Liver (tissue), 9 donors: Measurements from ENCODE around the gene FASN. TPM values are rescaled to one million over a fixed set of nuclear protein-coding genes. Genes with fewer than 3 reads are reported as not detected.

Experiments
- DNase-seq: peaks from one replicate; pipeline ENCODE4 v3.0.0-alpha.2; 2017; ENCODE audit warnings: low spot score
- H3K27ac ChIP-seq, 2 donors: one replicate each; pipeline ENCODE4 v1.7.0; 2013; ENCODE audit warnings: inconsistent platforms in 2 of 2, low read length in 2 of 2, control low read depth in 1 of 2, low read depth in 1 of 2, mild to moderate bottlenecking in 1 of 2
- H3K27me3 ChIP-seq, 4 donors: one replicate each; pipeline versions ENCODE4 v1.6.1 to v1.7.0; 2013; ENCODE audit warnings: low read length in 3 of 4, inconsistent platforms in 1 of 4, mild to moderate bottlenecking in 1 of 4, moderate library complexity in 1 of 4; ENCODE audit not compliant: control insufficient read depth in 4 of 4, insufficient read depth in 4 of 4
- H3K36me3 ChIP-seq, 4 donors: one replicate each; pipeline versions ENCODE4 v1.6.1 to v1.7.0; 2013; ENCODE audit warnings: low read length in 3 of 4, mild to moderate bottlenecking in 3 of 4, low read depth in 1 of 4, moderate library complexity in 1 of 4; ENCODE audit not compliant: control insufficient read depth in 4 of 4, insufficient read depth in 3 of 4
- H3K4me1 ChIP-seq, 4 donors: one replicate each; pipeline versions ENCODE4 v1.6.1 to v1.7.0; 2013; ENCODE audit warnings: low read length in 3 of 4, mild to moderate bottlenecking in 3 of 4, moderate library complexity in 1 of 4; ENCODE audit not compliant: control insufficient read depth in 4 of 4, insufficient read depth in 4 of 4
- H3K4me3 ChIP-seq, 3 donors: one replicate each; pipeline versions ENCODE4 v1.6.1 to v1.7.0; 2013; ENCODE audit warnings: low read length in 3 of 3, control low read depth in 1 of 3, low read depth in 1 of 3, mild to moderate bottlenecking in 1 of 3
- H3K9ac ChIP-seq, 2 donors: one replicate each; pipeline ENCODE4 v1.7.0; 2013; ENCODE audit warnings: low read length in 2 of 2, mild to moderate bottlenecking in 2 of 2, moderate library complexity in 2 of 2, control low read depth in 1 of 2, low read depth in 1 of 2
- H3K9me3 ChIP-seq, 4 donors: one replicate each; pipeline versions ENCODE4 v1.6.1 to v1.7.0; 2013; ENCODE audit warnings: low read length in 3 of 4; ENCODE audit not compliant: control insufficient read depth in 4 of 4
- CTCF ChIP-seq: fragments of 150-350 bp; IDR thresholded peaks from 2 replicates; pipeline ENCODE4 v1.5.1; 2017; ENCODE audit warnings: improper control_type of control experiment, low read depth, low read length; ENCODE audit not compliant: missing input control
- EGR1 ChIP-seq, 2 donors: IDR thresholded peaks; 2 replicates each; pipeline ENCODE4 v1.6.1; 2016 to 2018; ENCODE audit warnings: antibody characterized with exemption in 2 of 2, low read depth in 2 of 2
- FOXA1 ChIP-seq: IDR thresholded peaks from 2 replicates; pipeline ENCODE4 v1.6.1; 2016; ENCODE audit warnings: antibody characterized with exemption
- GABPA ChIP-seq, 2 donors: IDR thresholded peaks in 1 of 2; conservative IDR thresholded peaks in 1 of 2; 2 replicates each; pipeline ENCODE4 v1.6.1; 2016; ENCODE audit warnings: antibody characterized with exemption in 2 of 2, mild to moderate bottlenecking in 1 of 2, moderate library complexity in 1 of 2
- HNF4A ChIP-seq, 2 donors: conservative IDR thresholded peaks; 2 replicates each; pipeline ENCODE4 v1.6.1; 2016; ENCODE audit warnings: antibody characterized with exemption in 2 of 2, mild to moderate bottlenecking in 2 of 2
- JUND ChIP-seq, 2 donors: IDR thresholded peaks; 2 replicates each; pipeline ENCODE4 v1.6.1; 2016; ENCODE audit warnings: antibody characterized with exemption in 2 of 2
- NR2F2 ChIP-seq: IDR thresholded peaks from 2 replicates; pipeline ENCODE4 v1.6.1; 2016; ENCODE audit warnings: antibody characterized with exemption
- RAD21 ChIP-seq, 2 donors: IDR thresholded peaks; 2 replicates each; pipeline ENCODE4 v1.6.1; 2016; ENCODE audit warnings: antibody characterized with exemption in 2 of 2, mild to moderate bottlenecking in 2 of 2
- RXRA ChIP-seq, 2 donors: IDR thresholded peaks; 2 replicates each; pipeline ENCODE4 v1.6.1; 2017 to 2018; ENCODE audit warnings: antibody characterized with exemption in 2 of 2, mild to moderate bottlenecking in 1 of 2
- SP1 ChIP-seq: IDR thresholded peaks from 2 replicates; pipeline ENCODE4 v1.6.1; 2018; ENCODE audit warnings: antibody characterized with exemption, mild to moderate bottlenecking
- WGBS: extraction: QIAGEN DNeasy Blood & Tissue Kit; methylation state at CpG from one replicate; pipeline ENCODE4 v1.1.7; 2013; 5-methylcytosine and 5-hydroxymethylcytosine counted together
- polyA plus RNA-seq, 2 donors: library from polyadenylated mRNA; stranded (reverse) in 1 of 2; unstranded in 1 of 2; fragments of 200-250 nt in 1 of 2; fragments of >200 nt in 1 of 2; fragmentation: Nextera tagmentation in 1 of 2; extraction: Ambion mirVana in 1 of 2; gene quantifications; one replicate each; pipeline versions ENCODE4 v1.2.1 to v1.2.3, GENCODE V29; 2013 to 2015
- total RNA-seq, 2 donors: library from RNA; depleted of rRNA; stranded (reverse); fragments of >200 nt; gene quantifications; one replicate each; pipeline ENCODE4 v1.2.3, GENCODE V29; 2014
- TF ChIP-seq, protein P1 (sequence below): IDR thresholded peaks from 2 replicates; pipeline ENCODE4 v1.6.1; 2016; ENCODE audit warnings: antibody characterized with exemption, mild to moderate bottlenecking
- donor health status: healthy.
- donor health status: healthy.
- donor health status: healthy.
- donor health status: healthy.
- donor health status: healthy.

Gene FASN
- total and polyA plus RNA-seq, 4 donors = 53.1 to 229 (median 130) TPM

DNA sequence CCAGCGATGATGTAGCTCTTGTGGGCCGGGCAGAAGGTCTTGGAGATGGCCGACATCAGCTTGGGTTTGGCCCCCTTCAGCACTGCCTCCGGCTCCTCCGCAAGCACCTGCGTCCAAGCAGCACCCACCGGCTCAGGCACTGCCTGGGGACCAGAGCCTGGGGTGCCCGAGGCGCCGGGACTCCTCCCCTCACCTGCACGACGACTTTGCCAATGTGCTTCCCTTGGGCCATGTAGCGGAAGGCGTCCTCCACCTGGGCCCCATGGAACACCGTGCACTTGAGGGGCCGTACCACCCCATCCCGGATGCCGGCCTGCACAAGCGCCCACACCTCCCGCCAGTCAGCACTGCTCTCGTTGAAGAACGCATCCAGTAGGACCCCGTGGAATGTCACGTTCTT lies 15.0 kb downstream of the FASN start:
- DNase-seq = no peak
- peaks cover 37 to 76% (median 63%) of the 10 kb centered on the region in 4 donors for H3K36me3 ChIP-seq
- H3K4me3 ChIP-seq = no peak overlapping the region
- H3K27me3 ChIP-seq = no peaks in the 10 kb centered on the region
- H3K9me3 ChIP-seq = no peaks in the 10 kb centered on the region
- no peak for TF ChIP-seq GABPA (IDR thresholded peaks at IDR 0.05 in 1 of 2, conservative IDR thresholded peaks at IDR 0.05 in 1 of 2)
- WGBS = 95% methylated on average over 24 of the region's 24 CpGs
- H3K9ac ChIP-seq = no peak overlapping the region
- no peak overlapping the region for H3K27ac ChIP-seq
- H3K4me1 ChIP-seq = peaks cover 0 to 15% (median 4%) of the 10 kb centered on the region in 4 donors

DNA sequence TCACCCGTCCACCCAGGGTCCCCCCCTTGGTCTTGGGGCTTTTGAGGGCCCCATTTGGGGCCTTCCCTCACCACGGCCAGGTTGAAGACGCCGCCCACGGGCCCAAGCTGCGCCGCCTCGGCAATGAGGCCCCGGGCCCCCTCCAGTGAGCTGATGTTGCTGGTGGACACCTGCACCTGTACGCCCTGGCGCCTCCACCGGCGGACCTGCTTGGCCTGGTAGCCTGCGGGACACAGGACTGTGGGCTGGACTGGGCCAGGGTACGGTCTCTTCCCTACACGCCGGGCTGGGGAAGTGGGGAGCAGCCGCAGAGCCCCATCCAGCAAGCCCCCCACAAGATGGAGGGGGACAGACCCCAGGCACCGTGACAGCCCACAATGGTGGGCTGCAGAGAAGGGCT lies 15.6 kb downstream of the FASN start:
- WGBS = 90% methylated on average over 19 of the region's 19 CpGs
- no peak for TF ChIP-seq FOXA1
- no peak for TF ChIP-seq SP1
- TF ChIP-seq HNF4A (conservative IDR thresholded peaks at IDR 0.05) = no peak
- H3K36me3 ChIP-seq = peaks cover 36 to 72% (median 59%) of the 10 kb centered on the region in 4 donors

GRCh38 chr17:82081966-82082365 lies 16.1 kb downstream of the FASN start:
- H3K9me3 ChIP-seq = no peaks in the 10 kb centered on the region
- 86% methylated on average over 22 of the region's 22 CpGs for WGBS
- TF ChIP-seq RAD21 (IDR thresholded peaks at IDR 0.05) = no peak
- no peak for TF ChIP-seq NR2F2
- TF ChIP-seq JUND (IDR thresholded peaks at IDR 0.05) = no peak
- no peak for TF ChIP-seq CTCF
- no peak for TF ChIP-seq RXRA (IDR thresholded peaks at IDR 0.05)
- no peak for TF ChIP-seq HNF4A (conservative IDR thresholded peaks at IDR 0.05)
- TF ChIP-seq, protein P1, sequence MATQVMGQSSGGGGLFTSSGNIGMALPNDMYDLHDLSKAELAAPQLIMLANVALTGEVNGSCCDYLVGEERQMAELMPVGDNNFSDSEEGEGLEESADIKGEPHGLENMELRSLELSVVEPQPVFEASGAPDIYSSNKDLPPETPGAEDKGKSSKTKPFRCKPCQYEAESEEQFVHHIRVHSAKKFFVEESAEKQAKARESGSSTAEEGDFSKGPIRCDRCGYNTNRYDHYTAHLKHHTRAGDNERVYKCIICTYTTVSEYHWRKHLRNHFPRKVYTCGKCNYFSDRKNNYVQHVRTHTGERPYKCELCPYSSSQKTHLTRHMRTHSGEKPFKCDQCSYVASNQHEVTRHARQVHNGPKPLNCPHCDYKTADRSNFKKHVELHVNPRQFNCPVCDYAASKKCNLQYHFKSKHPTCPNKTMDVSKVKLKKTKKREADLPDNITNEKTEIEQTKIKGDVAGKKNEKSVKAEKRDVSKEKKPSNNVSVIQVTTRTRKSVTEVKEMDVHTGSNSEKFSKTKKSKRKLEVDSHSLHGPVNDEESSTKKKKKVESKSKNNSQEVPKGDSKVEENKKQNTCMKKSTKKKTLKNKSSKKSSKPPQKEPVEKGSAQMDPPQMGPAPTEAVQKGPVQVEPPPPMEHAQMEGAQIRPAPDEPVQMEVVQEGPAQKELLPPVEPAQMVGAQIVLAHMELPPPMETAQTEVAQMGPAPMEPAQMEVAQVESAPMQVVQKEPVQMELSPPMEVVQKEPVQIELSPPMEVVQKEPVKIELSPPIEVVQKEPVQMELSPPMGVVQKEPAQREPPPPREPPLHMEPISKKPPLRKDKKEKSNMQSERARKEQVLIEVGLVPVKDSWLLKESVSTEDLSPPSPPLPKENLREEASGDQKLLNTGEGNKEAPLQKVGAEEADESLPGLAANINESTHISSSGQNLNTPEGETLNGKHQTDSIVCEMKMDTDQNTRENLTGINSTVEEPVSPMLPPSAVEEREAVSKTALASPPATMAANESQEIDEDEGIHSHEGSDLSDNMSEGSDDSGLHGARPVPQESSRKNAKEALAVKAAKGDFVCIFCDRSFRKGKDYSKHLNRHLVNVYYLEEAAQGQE = no peak
- no peak for TF ChIP-seq EGR1 (IDR thresholded peaks at IDR 0.05; ENCODE audit: low read depth in 2 of 2)
- no peak for DNase-seq
- no peak overlapping the region for H3K9ac ChIP-seq
- H3K4me1 ChIP-seq = peaks cover 0 to 15% (median 3%) of the 10 kb centered on the region in 4 donors
- H3K4me3 ChIP-seq = no peak overlapping the region
- peaks cover 36 to 67% (median 55%) of the 10 kb centered on the region in 4 donors for H3K36me3 ChIP-seq
- H3K27ac ChIP-seq = no peak overlapping the region
- no peaks in the 10 kb centered on the region for H3K27me3 ChIP-seq

More for the DNA sequence above, 15.6 kb downstream of the FASN start:
- H3K4me1 ChIP-seq = peaks cover 0 to 17% (median 4%) of the 10 kb centered on the region in 4 donors
- DNase-seq = no peak
- no peak overlapping the region for H3K9ac ChIP-seq
- H3K9me3 ChIP-seq = no peaks in the 10 kb centered on the region
- no peaks in the 10 kb centered on the region for H3K27me3 ChIP-seq
- no peak overlapping the region for H3K27ac ChIP-seq
- H3K4me3 ChIP-seq = no peak overlapping the region
